ENCODE data around the gene B3GALT5. TPM values are rescaled to one million over a fixed set of nuclear protein-coding genes. Genes with fewer than 3 reads are reported as not detected.

The B3GALT5 gene
- total and polyA plus RNA-seq, 8 donors: 0.03 to 1.5 (median 1.1) TPM

- no peak overlapping the region for H3K27ac ChIP-seq
- H3K4me3 ChIP-seq: no peak overlapping the region
- no peak for DNase-seq
- H3K27me3 ChIP-seq: peaks cover 0 to 15% of the 10 kb centered on the region in 2 donors
- H3K9me3 ChIP-seq: peaks cover 0 to 12% of the 10 kb centered on the region in 2 donors
- ATAC-seq: no peak
- intact Hi-C loops (cut with DNase I): no loop called here
- peaks cover 0 to 6% of the 10 kb centered on the region in 2 donors for H3K4me1 ChIP-seq
- no peaks in the 10 kb centered on the region for H3K36me3 ChIP-seq
- TF ChIP-seq, protein P1, sequence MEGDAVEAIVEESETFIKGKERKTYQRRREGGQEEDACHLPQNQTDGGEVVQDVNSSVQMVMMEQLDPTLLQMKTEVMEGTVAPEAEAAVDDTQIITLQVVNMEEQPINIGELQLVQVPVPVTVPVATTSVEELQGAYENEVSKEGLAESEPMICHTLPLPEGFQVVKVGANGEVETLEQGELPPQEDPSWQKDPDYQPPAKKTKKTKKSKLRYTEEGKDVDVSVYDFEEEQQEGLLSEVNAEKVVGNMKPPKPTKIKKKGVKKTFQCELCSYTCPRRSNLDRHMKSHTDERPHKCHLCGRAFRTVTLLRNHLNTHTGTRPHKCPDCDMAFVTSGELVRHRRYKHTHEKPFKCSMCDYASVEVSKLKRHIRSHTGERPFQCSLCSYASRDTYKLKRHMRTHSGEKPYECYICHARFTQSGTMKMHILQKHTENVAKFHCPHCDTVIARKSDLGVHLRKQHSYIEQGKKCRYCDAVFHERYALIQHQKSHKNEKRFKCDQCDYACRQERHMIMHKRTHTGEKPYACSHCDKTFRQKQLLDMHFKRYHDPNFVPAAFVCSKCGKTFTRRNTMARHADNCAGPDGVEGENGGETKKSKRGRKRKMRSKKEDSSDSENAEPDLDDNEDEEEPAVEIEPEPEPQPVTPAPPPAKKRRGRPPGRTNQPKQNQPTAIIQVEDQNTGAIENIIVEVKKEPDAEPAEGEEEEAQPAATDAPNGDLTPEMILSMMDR (IDR thresholded peaks at IDR 0.05): no peak
Measured at GRCh38 chr21:39656209-39656608, 43.5 kb downstream of the B3GALT5 start.

DNA sequence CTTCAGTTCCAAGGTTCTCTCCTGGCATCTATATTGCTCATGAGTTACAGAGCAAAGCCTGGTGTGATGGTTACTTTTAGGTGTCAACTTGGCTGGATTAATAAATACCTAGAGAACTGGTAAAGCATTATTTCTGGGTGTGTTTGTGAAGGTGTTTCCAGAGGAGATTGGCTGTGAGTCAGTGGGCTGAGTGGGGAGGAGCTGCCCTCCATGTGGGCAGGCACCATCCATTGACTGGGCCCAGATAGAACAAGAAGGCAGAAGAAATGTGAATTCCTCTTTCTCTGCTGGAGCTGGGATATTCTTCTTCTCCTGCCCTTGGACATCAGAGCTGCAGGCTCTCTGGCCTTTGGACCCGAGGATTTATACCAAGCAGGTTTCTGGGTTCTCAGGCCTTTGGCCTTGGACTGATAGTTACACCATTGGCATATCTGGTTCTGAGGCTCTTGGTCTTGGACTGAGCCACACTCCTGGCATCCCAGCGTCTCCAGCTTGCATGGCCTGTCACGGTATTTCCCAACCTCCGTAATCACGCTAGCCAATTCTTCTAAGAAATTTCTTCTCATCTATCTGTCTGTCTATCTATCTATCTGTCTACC, 44.5 kb downstream of the B3GALT5 start:
- no peak overlapping the region for H3K27ac ChIP-seq
- H3K36me3 ChIP-seq: no peaks in the 10 kb centered on the region
- H3K4me3 ChIP-seq: no peak overlapping the region
- no peak for DNase-seq
- peaks cover 0 to 6% of the 10 kb centered on the region in 2 donors for H3K4me1 ChIP-seq
- peaks cover 0 to 12% of the 10 kb centered on the region in 2 donors for H3K9me3 ChIP-seq
- intact Hi-C loops (cut with DNase I): no loop called here
- TF ChIP-seq, protein P1 (IDR thresholded peaks at IDR 0.05): no peak
- H3K27me3 ChIP-seq: peaks cover 0 to 15% of the 10 kb centered on the region in 2 donors
- no peak for ATAC-seq

- DNase-seq (no peak), ATAC-seq (no peak)
- H3K9me3 ChIP-seq: peaks cover 0 to 9% of the 10 kb centered on the region in 2 donors
- TF ChIP-seq, protein P1 (IDR thresholded peaks at IDR 0.05): no peak
- peaks cover 0 to 15% of the 10 kb centered on the region in 2 donors for H3K27me3 ChIP-seq
- intact Hi-C loops (cut with DNase I): no loop called here
- no peak overlapping the region for H3K4me3 ChIP-seq
- H3K4me1 ChIP-seq: peaks cover 0 to 6% of the 10 kb centered on the region in 2 donors
- H3K27ac ChIP-seq: no peak overlapping the region
- no peaks in the 10 kb centered on the region for H3K36me3 ChIP-seq
Measured at GRCh38 chr21:39658066-39658465, 45.3 kb downstream of the B3GALT5 start.

- no peak overlapping the region for H3K27ac ChIP-seq
- TF ChIP-seq, protein P1 (IDR thresholded peaks at IDR 0.05): no peak
- no peak for DNase-seq
- no peaks in the 10 kb centered on the region for H3K9me3 ChIP-seq
- H3K36me3 ChIP-seq: no peaks in the 10 kb centered on the region
- intact Hi-C loops (cut with DNase I): no loop called here
- H3K4me3 ChIP-seq: no peak overlapping the region
- H3K4me1 ChIP-seq: peaks cover 0 to 6% of the 10 kb centered on the region in 2 donors
- peaks cover 0 to 15% of the 10 kb centered on the region in 2 donors for H3K27me3 ChIP-seq
- no peak for ATAC-seq
Measured at GRCh38 chr21:39659070-39659815, 46.5 kb downstream of the B3GALT5 start.
